ENCODE measurements around the gene DRD3.
A peak's percentile ranks its signal among the peaks of the same experiment; 100 is the strongest.

DRD3 gene

GRCh38 chr3:114179575-114179974 is 723 bp upstream of the DRD3 start:
- DNase-seq (ENCODE audit: low read depth in 2 of 2): no peak

GRCh38 chr3:114176890-114177289 is 2.0 kb downstream of the DRD3 start:
- no peak for DNase-seq (ENCODE audit: low read depth in 2 of 2)

DNA sequence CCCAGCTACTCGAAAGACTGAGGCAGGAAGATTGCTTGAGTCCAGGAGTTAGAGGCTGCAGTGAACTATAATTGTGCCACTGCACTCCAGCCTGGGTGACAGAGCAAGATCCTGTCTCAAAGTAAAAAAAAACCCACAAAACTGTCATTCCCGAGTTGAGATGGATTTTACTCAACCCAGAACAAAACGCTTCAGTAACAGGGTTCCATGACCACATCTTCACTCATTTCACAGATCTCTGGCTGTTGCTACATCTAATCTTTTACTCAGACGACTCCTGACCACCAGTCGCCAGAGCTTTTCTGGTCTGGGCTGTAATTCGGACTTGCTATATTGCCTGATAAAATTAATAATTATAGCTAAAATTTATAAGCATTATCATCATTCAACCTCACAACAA is 2.4 kb downstream of the DRD3 start:
- DNase-seq (ENCODE audit: low read depth in 2 of 2): no peak

GRCh38 chr3:114175204-114175987 is 3.5 kb downstream of the DRD3 start:
- no peak for DNase-seq (ENCODE audit: low read depth in 2 of 2)

- DNase-seq (ENCODE audit: low read depth in 2 of 2): no peak
Observed at GRCh38 chr3:114171677-114172076, 7.2 kb downstream of the DRD3 start.

- DNase-seq (ENCODE audit: low read depth in 2 of 2): no peak
Observed at GRCh38 chr3:114168150-114168549, 10.7 kb downstream of the DRD3 start.

- no peak for DNase-seq (ENCODE audit: low read depth in 2 of 2)
Observed at GRCh38 chr3:114157321-114157720, 21.5 kb downstream of the DRD3 start.

DNA sequence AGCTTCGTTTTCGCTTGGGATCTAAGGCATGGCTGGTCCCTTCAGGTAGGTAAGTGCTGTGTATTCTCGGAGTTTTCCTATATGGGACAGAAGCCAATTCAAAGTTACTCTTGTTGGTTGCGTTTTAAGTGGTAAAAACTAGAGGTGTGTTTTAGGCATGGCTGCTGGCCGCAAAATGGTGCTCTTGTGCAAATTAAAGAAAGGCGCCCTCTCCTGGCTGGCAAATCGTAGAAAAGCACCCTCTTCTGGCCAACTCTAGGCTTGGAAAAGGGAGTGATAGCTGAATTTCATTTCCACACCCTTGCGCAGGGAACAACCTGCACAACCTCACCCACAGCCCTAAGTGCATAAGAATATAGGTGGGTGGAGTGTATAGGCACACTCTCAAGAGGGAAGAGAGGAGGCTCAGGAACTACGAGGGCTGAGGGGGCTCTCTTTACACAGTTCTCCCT is 23.5 kb downstream of the DRD3 start:
- DNase-seq (ENCODE audit: low read depth in 2 of 2): no peak

DNA sequence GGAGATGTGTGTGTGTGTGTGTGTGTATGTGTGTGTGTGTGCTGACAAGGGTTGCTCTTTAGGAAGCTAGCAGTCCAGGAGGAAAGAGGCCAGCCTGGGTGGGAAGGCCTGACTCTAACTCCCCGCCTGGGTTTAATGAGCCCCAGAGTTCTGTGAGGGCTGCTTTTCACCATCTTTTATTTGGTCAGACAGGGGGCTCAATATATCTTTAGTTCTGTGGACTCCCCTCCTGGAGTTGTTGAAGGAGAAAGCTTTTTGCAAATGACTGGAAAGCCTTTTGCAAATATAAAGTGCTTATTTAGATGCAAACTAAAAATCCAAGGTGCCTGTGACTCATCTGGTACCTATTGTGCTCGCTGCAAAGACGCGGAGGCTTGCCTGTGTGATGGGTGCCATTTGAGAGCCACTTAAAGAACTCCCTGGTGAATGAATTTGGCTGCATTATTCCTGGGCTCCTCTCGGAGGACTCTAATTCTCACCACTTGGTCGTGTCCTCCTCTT is 24.5 kb downstream of the DRD3 start:
- no peak for DNase-seq (ENCODE audit: low read depth in 2 of 2)

- DNase-seq (ENCODE audit: low read depth in 2 of 2): peak; percentile 58 to 79
Observed at GRCh38 chr3:114152519-114153151, 26.2 kb downstream of the DRD3 start.

DNA sequence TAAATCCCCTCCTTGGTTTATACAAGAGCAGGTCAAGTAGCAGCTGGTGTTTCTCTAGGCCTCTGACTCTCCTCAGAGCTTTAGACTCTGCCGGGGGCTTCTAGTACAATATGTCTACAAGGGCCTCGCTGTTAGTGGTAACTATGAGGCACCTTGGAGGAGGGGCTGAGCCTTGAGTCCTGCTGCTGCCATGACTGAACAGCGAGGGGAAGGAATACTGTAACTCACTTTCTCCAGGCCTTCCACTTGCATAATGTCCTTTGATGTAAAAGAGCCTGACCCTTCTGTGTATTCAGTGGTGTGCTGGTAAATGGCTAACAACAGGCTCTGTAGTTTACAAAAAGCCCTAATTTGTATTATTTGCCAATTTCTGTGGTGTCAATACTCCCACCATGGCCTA is 27.8 kb downstream of the DRD3 start:
- DNase-seq (ENCODE audit: low read depth in 2 of 2): no peak

DNA sequence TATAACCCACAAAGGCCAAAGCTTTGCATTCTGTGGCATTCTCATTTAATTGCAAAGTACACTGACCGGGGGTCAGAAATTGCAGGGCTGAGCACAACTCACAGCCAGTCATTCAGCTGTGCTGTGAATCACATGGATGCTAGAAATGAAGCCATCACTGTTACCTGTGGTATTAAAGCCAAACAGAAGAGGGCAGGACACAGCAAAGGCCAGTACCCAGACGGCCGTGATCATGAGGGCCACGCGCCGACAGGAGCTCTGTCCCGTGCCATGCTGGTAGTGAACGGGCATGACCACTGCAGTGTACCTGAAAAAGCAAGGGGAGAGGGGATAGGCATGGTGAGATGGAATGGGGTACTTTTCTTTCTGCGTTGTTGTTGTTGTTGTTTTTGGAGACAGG is 31.6 kb downstream of the DRD3 start:
- no peak for DNase-seq (ENCODE audit: low read depth in 2 of 2)

- no peak for DNase-seq (ENCODE audit: low read depth in 2 of 2)
Observed at GRCh38 chr3:114144909-114145688, 33.8 kb downstream of the DRD3 start.

DNA sequence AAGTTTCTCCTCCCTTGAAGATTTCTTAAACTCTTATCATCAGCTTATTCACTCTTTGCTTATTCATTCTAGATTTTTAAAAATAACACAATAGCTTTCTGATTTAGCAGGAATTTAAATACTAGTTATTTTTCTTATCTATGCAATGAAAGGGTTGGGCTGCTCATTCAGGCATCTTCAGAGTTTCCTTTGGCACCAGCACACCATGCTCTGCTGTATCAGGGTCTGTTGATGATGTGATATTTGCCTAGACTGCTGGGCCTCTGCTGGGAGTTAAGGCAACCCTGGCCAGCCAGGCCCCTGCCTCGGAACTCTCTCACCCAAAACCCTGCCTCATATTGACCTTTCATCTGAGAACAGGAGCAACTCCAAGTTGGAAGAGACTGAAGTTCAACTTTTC is 35.0 kb downstream of the DRD3 start:
- no peak for DNase-seq (ENCODE audit: low read depth in 2 of 2)

GRCh38 chr3:114139836-114140235 is 39.0 kb downstream of the DRD3 start:
- no peak for DNase-seq (ENCODE audit: low read depth in 2 of 2)

GRCh38 chr3:114133947-114134346 is 44.9 kb downstream of the DRD3 start:
- DNase-seq (ENCODE audit: low read depth in 2 of 2): no peak

GRCh38 chr3:114132500-114132899 is 46.4 kb downstream of the DRD3 start:
- no peak for DNase-seq (ENCODE audit: low read depth in 2 of 2)

DNA sequence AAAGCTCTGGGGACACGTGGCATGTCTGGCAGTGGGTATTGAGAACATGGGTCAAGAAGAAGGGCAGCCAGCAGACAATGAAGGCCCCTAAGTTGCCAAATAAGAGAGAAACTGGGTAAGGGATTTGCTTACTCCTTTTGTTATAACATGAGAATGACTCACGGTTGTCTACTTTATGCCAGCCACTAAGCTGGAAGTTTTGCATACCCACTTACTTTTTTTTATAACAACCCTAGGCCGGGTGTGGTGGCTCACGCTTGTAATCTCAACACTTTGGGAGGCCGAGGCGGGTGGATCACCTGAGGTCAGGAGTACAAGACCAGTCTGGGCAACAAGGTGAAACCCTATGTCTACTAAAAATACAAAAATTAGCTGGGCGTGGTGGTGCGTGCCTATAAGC is 50.0 kb downstream of the DRD3 start:
- DNase-seq (ENCODE audit: low read depth in 2 of 2): no peak

DNA sequence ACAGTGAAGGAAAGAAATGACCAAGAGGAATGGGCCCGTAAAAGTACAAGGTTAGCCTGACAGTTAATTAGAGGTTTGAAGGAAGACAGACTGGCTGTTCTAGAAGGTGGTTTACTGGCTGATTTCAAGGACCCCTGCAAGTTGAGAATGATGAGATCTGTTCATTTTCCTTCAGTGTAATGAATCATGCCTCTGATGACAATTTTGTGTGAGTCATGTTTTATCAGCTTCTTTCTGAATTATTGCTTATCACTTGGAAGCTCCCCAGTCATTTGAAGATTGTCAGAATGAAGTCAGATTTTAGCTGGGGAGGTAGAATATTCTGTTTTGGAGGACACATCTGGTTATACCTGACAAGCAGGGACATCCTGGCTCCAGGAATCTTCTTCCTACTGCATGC is 50.6 kb downstream of the DRD3 start:
- no peak for DNase-seq (ENCODE audit: low read depth in 2 of 2)

DNA sequence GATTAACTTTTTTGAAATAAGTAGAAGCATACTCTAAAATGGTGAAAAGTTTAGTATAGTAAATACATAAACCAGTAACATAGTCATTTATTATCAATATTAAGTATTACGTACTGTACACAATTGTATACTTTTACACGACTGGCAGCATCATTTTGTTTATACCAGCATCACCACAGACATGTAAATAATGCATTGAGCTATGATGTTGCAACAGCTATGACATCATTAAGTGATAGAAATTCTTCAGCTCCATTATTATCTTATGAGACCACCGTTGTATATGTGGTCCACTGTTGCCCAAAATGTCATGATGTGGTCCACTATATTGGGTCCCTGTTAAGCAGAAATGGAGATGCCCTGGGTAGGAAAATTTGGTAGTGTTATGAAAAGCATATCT is 51.3 kb downstream of the DRD3 start:
- no peak for DNase-seq (ENCODE audit: low read depth in 2 of 2)

DNA sequence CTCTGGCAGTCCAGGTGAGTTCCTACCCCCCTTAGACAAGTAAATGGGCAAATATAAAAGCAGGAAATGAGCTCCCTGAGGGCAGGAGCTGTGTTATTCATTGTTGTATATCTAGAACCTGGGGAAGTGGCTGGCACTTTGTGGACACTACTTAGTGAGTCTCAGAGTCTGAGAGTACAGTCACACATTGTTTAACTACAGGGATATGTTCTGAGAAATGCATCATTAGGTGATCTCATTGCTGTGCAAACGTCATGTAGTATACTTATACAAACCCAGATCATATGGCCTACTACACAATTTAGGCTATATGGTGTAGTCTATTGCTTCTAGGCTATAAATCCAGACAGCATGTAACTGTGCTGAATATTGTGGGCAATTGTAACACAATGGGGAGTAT is 52.4 kb downstream of the DRD3 start:
- DNase-seq (ENCODE audit: low read depth in 2 of 2): no peak

DNA sequence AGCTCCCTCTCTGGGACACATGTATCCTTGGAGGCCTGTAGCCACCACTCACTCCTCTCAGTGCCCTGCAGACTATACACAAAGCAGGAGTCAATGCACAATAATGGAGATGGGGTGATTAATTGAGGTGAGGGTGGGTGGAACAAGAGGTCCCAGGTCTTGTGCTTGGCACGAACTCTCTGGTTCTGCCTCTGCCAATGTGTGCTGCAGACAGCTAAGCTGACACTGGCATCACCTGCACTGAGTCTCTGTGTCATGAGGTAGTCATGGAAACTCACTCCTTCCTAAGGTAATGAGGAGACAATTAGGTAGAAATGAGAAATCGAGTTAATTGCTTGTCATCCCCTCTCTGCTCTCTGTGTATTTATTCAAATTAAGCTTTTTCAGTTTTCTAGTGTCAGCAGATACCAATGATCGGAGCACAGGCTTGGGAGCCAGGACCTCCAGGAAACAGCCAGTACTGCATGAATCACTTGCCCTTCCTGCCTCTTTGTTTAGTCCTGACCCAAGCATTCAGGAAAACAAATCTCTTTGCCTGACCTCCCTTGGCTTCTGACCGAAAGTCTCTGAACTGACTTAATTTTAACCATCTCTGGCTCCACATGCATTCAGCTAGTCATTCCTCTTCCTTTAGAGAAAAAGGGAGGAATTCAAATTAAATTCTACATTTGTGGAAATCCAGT is 56.7 kb downstream of the DRD3 start:
- no peak for DNase-seq (ENCODE audit: low read depth in 2 of 2)
